K562 (cell line): ENCODE measurements around the gene CD6. TPM values are rescaled to one million over a fixed set of nuclear protein-coding genes. Genes with fewer than 3 reads are reported as not detected.

Source experiments
- ATAC-seq: fragments of 200-7000 bp; cut with Tn5 transposase; 3 replicates; pipeline ENCODE4 v1.9.1; 2020; ENCODE audit warnings: moderate library complexity
- BruUV-seq: library from RNA; stranded (reverse); fragments of 400-500 nt; replicated peaks from 2 replicates; lab custom pipeline; 2021; lab: Mats Ljungman, UMichigan
- CTCF ChIA-PET: fragments of 300-600 bp; formaldehyde crosslinking; extraction: SDS; loops from one replicate; lab custom pipeline; 2021; ENCODE audit warnings: low intra/inter-chr PET ratio; lab: Yijun Ruan, JAX
- POLR2A ChIA-PET: fragments of 300-600, 350-650 bp; sonication (Branson Sonifier 250); formaldehyde crosslinking; extraction: SDS; loops from one replicate; lab custom pipeline; 2021; ENCODE audit warnings: antibody characterized with exemption, inconsistent platforms; lab: Yijun Ruan, JAX
- DNase-seq, 4 experiments: peaks; one replicate each; pipeline versions ENCODE4 v3.0.0 to v3.0.0-alpha.2; 2011 to 2018; ENCODE audit warnings: low spot score in 3 of 4, mixed read lengths in 3 of 4; ENCODE audit errors: extremely low read depth in 1 of 4
- FAIRE-seq: peaks from 2 replicates; lab custom pipeline; 2011; peaks lifted over from hg19 to GRCh38; lab: Jason Lieb, UNC
- H2AFZ ChIP-seq: 2 replicates; pipeline ENCODE4 v1.6.0; 2011; ENCODE audit warnings: low read depth, low read length, control low read depth, inconsistent platforms
- H3K27ac ChIP-seq: fragments of 200-600 bp; 3 replicates; pipeline ENCODE4 v1.8.0; 2011; ENCODE audit warnings: low read depth, mild to moderate bottlenecking, control low read depth, inconsistent platforms, low read length, moderate library complexity, mixed read lengths; ENCODE audit errors: extremely low read depth
- H3K27me3 ChIP-seq, 2 experiments: fragments of 300-600 bp in 1 of 2; 2 replicates in 1 of 2; 3 replicates in 1 of 2; pipeline versions ENCODE4 v1.6.0 to v1.8.0; 2011; ENCODE audit warnings: inconsistent platforms in 2 of 2, low read length in 2 of 2, mild to moderate bottlenecking in 1 of 2, mixed read lengths in 1 of 2, moderate library complexity in 1 of 2; ENCODE audit not compliant: control insufficient read depth in 2 of 2, insufficient read depth in 2 of 2
- H3K36me3 ChIP-seq: fragments of 300-600 bp; 3 replicates; pipeline ENCODE4 v1.8.0; 2011; ENCODE audit warnings: mild to moderate bottlenecking, low read length, inconsistent platforms; ENCODE audit not compliant: control insufficient read depth, insufficient read depth
- H3K4me1 ChIP-seq, 2 experiments: fragments of 200-600 bp in 1 of 2; replicated peaks in 1 of 2; 2 replicates in 1 of 2; 3 replicates in 1 of 2; pipeline versions ENCODE4 v1.5.1 to v1.8.0; 2011; ENCODE audit warnings: inconsistent platforms in 2 of 2, low read length in 2 of 2, mild to moderate bottlenecking in 1 of 2, mixed read lengths in 1 of 2, moderate library complexity in 1 of 2; ENCODE audit not compliant: control insufficient read depth in 2 of 2, insufficient read depth in 2 of 2
- H3K4me2 ChIP-seq: 2 replicates; pipeline ENCODE4 v1.6.1; 2011; ENCODE audit warnings: low read length, control low read depth, inconsistent platforms, mixed read lengths; ENCODE audit not compliant: insufficient read depth
- H3K4me3 ChIP-seq: fragments of 200-600 bp; sonication (generic), shearing (Covaris generic); 2 replicates; pipeline ENCODE4 v1.5.1; 2016; ENCODE audit warnings: control low read depth, inconsistent platforms
- H3K79me2 ChIP-seq: fragments of 200-600 bp; 3 replicates; pipeline ENCODE4 v1.8.0; 2011; ENCODE audit warnings: low read length, inconsistent platforms; ENCODE audit not compliant: control insufficient read depth, insufficient read depth
- H3K9ac ChIP-seq, 2 experiments: 2 replicates each; pipeline versions ENCODE4 v1.6.0 to v1.6.1; 2011; ENCODE audit warnings: low read depth in 2 of 2, low read length in 2 of 2, control low read depth in 1 of 2, inconsistent platforms in 1 of 2, mild to moderate bottlenecking in 1 of 2, mixed read lengths in 1 of 2; ENCODE audit not compliant: insufficient read depth in 1 of 2
- H3K9me1 ChIP-seq: one replicate; pipeline ENCODE4 v1.6.0; 2011; ENCODE audit warnings: inconsistent platforms, mild to moderate bottlenecking, low read length, moderate library complexity; ENCODE audit not compliant: control insufficient read depth, insufficient read depth
- H3K9me3 ChIP-seq: replicated peaks from 2 replicates; pipeline ENCODE4 v1.5.1; 2011; ENCODE audit warnings: low read depth, low read length, inconsistent platforms; ENCODE audit not compliant: control insufficient read depth, insufficient read depth
- H4K20me1 ChIP-seq: replicated peaks from 2 replicates; pipeline ENCODE4 v1.6.1; 2011; ENCODE audit warnings: low read length, inconsistent platforms, mixed read lengths; ENCODE audit not compliant: control insufficient read depth, insufficient read depth
- ARHGAP35 ChIP-seq: fragments of 450-650 bp; IDR thresholded peaks from 2 replicates; pipeline ENCODE4 v1.6.1; 2018; ENCODE audit not compliant: partially characterized antibody
- BHLHE40 ChIP-seq: IDR thresholded peaks from 2 replicates; pipeline ENCODE4 v1.6.1; 2011; ENCODE audit warnings: low read length, improper control_type of control experiment
- CAMTA2 ChIP-seq: fragments of 250-450 bp; sonication (Bioruptor Pico); conservative IDR thresholded peaks from 2 replicates; pipeline ENCODE4 v1.5.1; 2022
- HMGN3 ChIP-seq: IDR thresholded peaks from 2 replicates; pipeline ENCODE4 v1.6.1; 2011; ENCODE audit warnings: borderline replicate concordance, low read depth, mild to moderate bottlenecking, mixed read lengths, low read length; ENCODE audit not compliant: insufficient read length; ENCODE audit errors: extremely low read depth
- IFI16 ChIP-seq: fragments of 250-450 bp; sonication (Bioruptor Pico); IDR thresholded peaks from 2 replicates; pipeline ENCODE4 v2.1.2; 2022; ENCODE audit warnings: mild to moderate bottlenecking, inconsistent platforms
- ILF3 ChIP-seq: fragments of 450-650 bp; IDR thresholded peaks from 2 replicates; pipeline ENCODE4 v1.6.1; 2018; ENCODE audit warnings: antibody characterized with exemption, mild to moderate bottlenecking, moderate library complexity, borderline replicate concordance
- JUN ChIP-seq, 2 experiments: sonication (generic) in 1 of 2; formaldehyde crosslinking in 1 of 2; IDR thresholded peaks; 2 replicates each; pipeline versions ENCODE4 v1.6.1 to v1.8.0; 2012 to 2022; ENCODE audit warnings: borderline replicate concordance in 2 of 2, mild to moderate bottlenecking in 2 of 2, improper control_type of control experiment in 1 of 2, low read depth in 1 of 2, low read length in 1 of 2, missing genetic modification reagents in 1 of 2
- SMAD1 ChIP-seq: fragments of 150-350 bp; IDR thresholded peaks from 2 replicates; pipeline ENCODE4 v1.6.1; 2014; ENCODE audit warnings: low read length, low read depth; ENCODE audit not compliant: partially characterized antibody
- TAF15 ChIP-seq: fragments of 200-400 bp; formaldehyde crosslinking; IDR thresholded peaks from 2 replicates; pipeline ENCODE4 v1.6.1; 2017; ENCODE audit warnings: mild to moderate bottlenecking, low read depth, low read length, moderate library complexity
- TRIM24 ChIP-seq, 2 experiments: fragments of 450-650 bp; IDR thresholded peaks; 2 replicates each; pipeline ENCODE4 v1.6.1; 2016
- ZNF217 ChIP-seq: sonication (generic); formaldehyde crosslinking; IDR thresholded peaks from 2 replicates; pipeline ENCODE4 v1.8.0; 2022; ENCODE audit warnings: mild to moderate bottlenecking, missing genetic modification reagents
- ZNF311 ChIP-seq: fragments of 250-450 bp; sonication (Bioruptor Pico); IDR thresholded peaks from 2 replicates; pipeline ENCODE4 v1.4.0; 2020; ENCODE audit warnings: mild to moderate bottlenecking, moderate library complexity
- ZNF436 ChIP-seq: fragments of 250-450, 450-650 bp; sonication (Bioruptor Pico); formaldehyde crosslinking; IDR thresholded peaks from 2 replicates; pipeline ENCODE4 v1.7.0; 2020; ENCODE audit warnings: mild to moderate bottlenecking
- WGBS: fragments of 100-300 bp; shearing (Covaris generic); methylation state at CpG from one replicate; pipeline ENCODE4 v1.1.6; 2016; ENCODE audit warnings: low coverage, mixed read lengths; ENCODE audit not compliant: insufficient coverage; ENCODE audit errors: missing lambda C conversion rate; 5-methylcytosine and 5-hydroxymethylcytosine counted together
- in situ Hi-C: fragments of 300-500 bp; cut with MboI; formaldehyde crosslinking; loops from 4 replicates; pipeline ENCODE4 v1.15.0; 2018; ENCODE audit warnings: inconsistent platforms, mixed read lengths
- intact Hi-C: fragments of 100-400 bp; cut with micrococcal nuclease; formaldehyde crosslinking; loops from 2 replicates; pipeline ENCODE4 v1.14.2; 2022
- polyA plus RNA-seq, 8 experiments: library from polyadenylated mRNA; depleted of rRNA in 4 of 8; stranded (reverse) in 5 of 8; unstranded in 3 of 8; fragments of >200 nt; fragmentation: Nextera tagmentation in 2 of 8; fragmentation: Illumina TruSeq in 1 of 8; extraction: Ambion mirVana in 2 of 8; extraction: Trizol in 1 of 8; gene quantifications; 2 replicates each; pipeline versions ENCODE4 v1.2.1 to v1.2.3, GENCODE V29; 2011 to 2014; ENCODE audit warnings: inconsistent platforms in 1 of 8, missing spikeins in 1 of 8
- total RNA-seq, 7 experiments: library from RNA; depleted of rRNA in 6 of 7; stranded (reverse); fragments of >200 nt in 6 of 7; fragmentation: Illumina TruSeq in 2 of 7; extraction: Trizol in 2 of 7; gene quantifications; 2 replicates each; pipeline versions ENCODE4 v1.2.1 to v1.2.3, GENCODE V29; 2011 to 2021; ENCODE audit warnings: low replicate concordance in 1 of 7
- TF ChIP-seq, protein P1 (sequence below): fragments of 250-450 bp; sonication (Bioruptor Pico); IDR thresholded peaks from 2 replicates; pipeline ENCODE4 v1.5.0; 2022; ENCODE audit warnings: mild to moderate bottlenecking
- TF ChIP-seq, protein P2 (sequence below): fragments of 450-650 bp; IDR thresholded peaks from 2 replicates; pipeline ENCODE4 v1.6.1; 2017; ENCODE audit warnings: mild to moderate bottlenecking, moderate library complexity
- TF ChIP-seq, protein P3 (sequence below): IDR thresholded peaks from 3 replicates; pipeline ENCODE4 v1.6.1; 2011; ENCODE audit warnings: borderline replicate concordance, mild to moderate bottlenecking, moderate library complexity; ENCODE audit not compliant: insufficient read length; ENCODE audit errors: extremely low read depth

The CD6 gene
- total and polyA plus RNA-seq, 9 of the 15 experiments (the other 6 are each of a cell fraction or from before 2014, with no cell fraction given), result 0.84 TPM; not detected in 8

DNA sequence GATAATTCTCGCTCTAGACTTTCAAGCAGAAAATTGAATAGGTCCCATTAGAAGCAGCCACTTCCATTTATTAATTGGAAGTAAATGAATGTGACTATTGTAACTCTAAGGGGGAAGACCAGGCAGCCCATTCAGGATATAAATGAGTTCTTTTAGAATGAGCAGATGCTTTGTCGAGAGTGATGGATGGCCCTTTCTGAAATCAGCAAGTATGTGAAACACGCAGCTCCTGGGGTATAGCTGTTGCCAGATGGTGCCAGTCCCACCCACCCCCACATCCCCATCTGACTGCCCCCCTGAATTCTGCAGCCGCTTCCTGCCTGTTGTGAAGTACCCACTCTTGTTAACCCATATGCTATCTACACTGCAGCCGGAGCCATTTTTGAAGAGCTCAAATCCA lies 23.2 kb upstream of the CD6 start:
- no peak overlapping the region for H3K4me3 ChIP-seq
- peaks cover 4% of the 10 kb centered on the region for H4K20me1 ChIP-seq
- DNase-seq (no peak), ATAC-seq (no peak), FAIRE-seq (no peak)
- no peaks in the 10 kb centered on the region for H3K79me2 ChIP-seq
- intact Hi-C loops (no loop called here), in situ Hi-C loops (no loop called here)
- H2AFZ ChIP-seq, result no peak overlapping the region
- H3K4me2 ChIP-seq, result no peak overlapping the region
- H3K27ac ChIP-seq, result no peak overlapping the region
- 5% methylated on average over 3 of the region's 5 CpGs for WGBS
- no peaks in the 10 kb centered on the region for H3K36me3 ChIP-seq
- ChIA-PET CTCF (no interaction called here), POLR2A (interaction anchor here (0.6 to 1.0 kb wide), 2 partner anchors 122 to 185 kb away, joined by 3 to 4 read pairs; no protein-coding TSS in a partner anchor)
- no TSS peak for BruUV-seq
- TF ChIP-seq TAF15 (no peak), HMGN3 (no peak), BHLHE40 (no peak), IFI16 (CRISPR knock-in tag) (no peak), CAMTA2 (CRISPR knock-in tag) (no peak), ARHGAP35 (no peak), ZNF311 (no peak), ZNF436 (no peak), JUN (IDR thresholded peaks at IDR 0.05; ENCODE audit: borderline replicate concordance, low read depth, low read length) (no peak), JUN (CRISPR knock-in tag; IDR thresholded peaks at IDR 0.05; ENCODE audit: borderline replicate concordance) (no peak), TRIM24 (IDR thresholded peaks at IDR 0.05) (no peak), SMAD1 (no peak), ZNF217 (no peak), ILF3 (no peak)
- TF ChIP-seq, protein P1, sequence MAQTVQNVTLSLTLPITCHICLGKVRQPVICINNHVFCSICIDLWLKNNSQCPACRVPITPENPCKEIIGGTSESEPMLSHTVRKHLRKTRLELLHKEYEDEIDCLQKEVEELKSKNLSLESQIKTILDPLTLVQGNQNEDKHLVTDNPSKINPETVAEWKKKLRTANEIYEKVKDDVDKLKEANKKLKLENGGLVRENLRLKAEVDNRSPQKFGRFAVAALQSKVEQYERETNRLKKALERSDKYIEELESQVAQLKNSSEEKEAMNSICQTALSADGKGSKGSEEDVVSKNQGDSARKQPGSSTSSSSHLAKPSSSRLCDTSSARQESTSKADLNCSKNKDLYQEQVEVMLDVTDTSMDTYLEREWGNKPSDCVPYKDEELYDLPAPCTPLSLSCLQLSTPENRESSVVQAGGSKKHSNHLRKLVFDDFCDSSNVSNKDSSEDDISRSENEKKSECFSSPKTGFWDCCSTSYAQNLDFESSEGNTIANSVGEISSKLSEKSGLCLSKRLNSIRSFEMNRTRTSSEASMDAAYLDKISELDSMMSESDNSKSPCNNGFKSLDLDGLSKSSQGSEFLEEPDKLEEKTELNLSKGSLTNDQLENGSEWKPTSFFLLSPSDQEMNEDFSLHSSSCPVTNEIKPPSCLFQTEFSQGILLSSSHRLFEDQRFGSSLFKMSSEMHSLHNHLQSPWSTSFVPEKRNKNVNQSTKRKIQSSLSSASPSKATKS, result no peak
- TF ChIP-seq, protein P2, sequence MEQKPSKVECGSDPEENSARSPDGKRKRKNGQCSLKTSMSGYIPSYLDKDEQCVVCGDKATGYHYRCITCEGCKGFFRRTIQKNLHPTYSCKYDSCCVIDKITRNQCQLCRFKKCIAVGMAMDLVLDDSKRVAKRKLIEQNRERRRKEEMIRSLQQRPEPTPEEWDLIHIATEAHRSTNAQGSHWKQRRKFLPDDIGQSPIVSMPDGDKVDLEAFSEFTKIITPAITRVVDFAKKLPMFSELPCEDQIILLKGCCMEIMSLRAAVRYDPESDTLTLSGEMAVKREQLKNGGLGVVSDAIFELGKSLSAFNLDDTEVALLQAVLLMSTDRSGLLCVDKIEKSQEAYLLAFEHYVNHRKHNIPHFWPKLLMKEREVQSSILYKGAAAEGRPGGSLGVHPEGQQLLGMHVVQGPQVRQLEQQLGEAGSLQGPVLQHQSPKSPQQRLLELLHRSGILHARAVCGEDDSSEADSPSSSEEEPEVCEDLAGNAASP, result no peak
- TF ChIP-seq, protein P3, sequence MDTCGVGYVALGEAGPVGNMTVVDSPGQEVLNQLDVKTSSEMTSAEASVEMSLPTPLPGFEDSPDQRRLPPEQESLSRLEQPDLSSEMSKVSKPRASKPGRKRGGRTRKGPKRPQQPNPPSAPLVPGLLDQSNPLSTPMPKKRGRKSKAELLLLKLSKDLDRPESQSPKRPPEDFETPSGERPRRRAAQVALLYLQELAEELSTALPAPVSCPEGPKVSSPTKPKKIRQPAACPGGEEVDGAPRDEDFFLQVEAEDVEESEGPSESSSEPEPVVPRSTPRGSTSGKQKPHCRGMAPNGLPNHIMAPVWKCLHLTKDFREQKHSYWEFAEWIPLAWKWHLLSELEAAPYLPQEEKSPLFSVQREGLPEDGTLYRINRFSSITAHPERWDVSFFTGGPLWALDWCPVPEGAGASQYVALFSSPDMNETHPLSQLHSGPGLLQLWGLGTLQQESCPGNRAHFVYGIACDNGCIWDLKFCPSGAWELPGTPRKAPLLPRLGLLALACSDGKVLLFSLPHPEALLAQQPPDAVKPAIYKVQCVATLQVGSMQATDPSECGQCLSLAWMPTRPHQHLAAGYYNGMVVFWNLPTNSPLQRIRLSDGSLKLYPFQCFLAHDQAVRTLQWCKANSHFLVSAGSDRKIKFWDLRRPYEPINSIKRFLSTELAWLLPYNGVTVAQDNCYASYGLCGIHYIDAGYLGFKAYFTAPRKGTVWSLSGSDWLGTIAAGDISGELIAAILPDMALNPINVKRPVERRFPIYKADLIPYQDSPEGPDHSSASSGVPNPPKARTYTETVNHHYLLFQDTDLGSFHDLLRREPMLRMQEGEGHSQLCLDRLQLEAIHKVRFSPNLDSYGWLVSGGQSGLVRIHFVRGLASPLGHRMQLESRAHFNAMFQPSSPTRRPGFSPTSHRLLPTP, result no peak
- no peak overlapping the region for H3K9ac ChIP-seq
- H3K9me3 ChIP-seq, result no peaks in the 10 kb centered on the region
- peaks cover 45 to 75% of the 10 kb centered on the region in 2 experiments for H3K27me3 ChIP-seq
- H3K9me1 ChIP-seq, result no peaks in the 10 kb centered on the region
- H3K4me1 ChIP-seq, result peaks cover 6 to 7% of the 10 kb centered on the region in 2 experiments; a peak in 4 of 5 replicates
